SK-N-SH (cell line): Measurements from ENCODE around the gene ZEB2. TPM values are rescaled to one million over a fixed set of nuclear protein-coding genes. Genes with fewer than 3 reads are reported as not detected.

Source experiments
- CTCF ChIA-PET: fragments of 300-600, 350-600 bp; formaldehyde crosslinking; extraction: SDS; loops from one replicate; lab custom pipeline; 2021; lab: Yijun Ruan, JAX
- POLR2A ChIA-PET: fragments of 350-600 bp; sonication (Branson Sonifier 250); formaldehyde crosslinking; extraction: SDS; loops from one replicate; lab custom pipeline; 2020; ENCODE audit warnings: antibody characterized with exemption, inconsistent platforms; lab: Yijun Ruan, JAX
- DNase-seq: peaks from one replicate; pipeline ENCODE4 v3.0.0; 2012
- H2AFZ ChIP-seq: fragments of 200-600 bp; sonication (generic); 2 replicates; pipeline ENCODE4 v1.8.1; 2016; ENCODE audit warnings: antibody characterized with exemption, mild to moderate bottlenecking, low read depth
- H3F3A ChIP-seq: fragments of 200-600 bp; sonication (generic); replicated peaks from 2 replicates; pipeline ENCODE3; 2016; ENCODE audit warnings: antibody characterized with exemption, mild to moderate bottlenecking; ENCODE audit not compliant: insufficient read depth
- H3K27ac ChIP-seq, 2 experiments: fragments of 200-500 bp in 1 of 2; fragments of 200-600 bp in 1 of 2; sonication (Bioruptor generic) in 1 of 2; sonication (generic), shearing (Covaris generic) in 1 of 2; 2 replicates each; pipeline versions ENCODE4 v1.5.1 to v1.6.1; 2014 to 2016; ENCODE audit warnings: low read depth in 2 of 2, inconsistent platforms in 1 of 2, low read length in 1 of 2, mild to moderate bottlenecking in 1 of 2, mixed read lengths in 1 of 2
- H3K27me3 ChIP-seq: fragments of 200-600 bp; sonication (generic), shearing (Covaris generic); 2 replicates; pipeline ENCODE4 v1.6.1; 2016; ENCODE audit warnings: mixed run types; ENCODE audit not compliant: insufficient read depth
- H3K36me3 ChIP-seq, 2 experiments: fragments of 200-500 bp in 1 of 2; fragments of 200-600 bp in 1 of 2; sonication (Bioruptor generic) in 1 of 2; sonication (generic) in 1 of 2; replicated peaks in 1 of 2; 2 replicates each; pipeline versions ENCODE3 to v1.5.1; 2014 to 2016; ENCODE audit warnings: low read length in 1 of 2, mild to moderate bottlenecking in 1 of 2; ENCODE audit not compliant: insufficient read depth in 2 of 2, control insufficient read depth in 1 of 2
- H3K4me1 ChIP-seq, 2 experiments: fragments of 200-500 bp in 1 of 2; fragments of 200-600 bp in 1 of 2; sonication (Bioruptor generic) in 1 of 2; sonication (generic), shearing (Covaris generic) in 1 of 2; 2 replicates each; pipeline versions ENCODE4 v1.5.1 to v1.6.1; 2014 to 2016; ENCODE audit warnings: low read depth in 1 of 2, low read length in 1 of 2, mixed run types in 1 of 2; ENCODE audit not compliant: insufficient read depth in 2 of 2, control insufficient read depth in 1 of 2
- H3K4me2 ChIP-seq: fragments of 200-600 bp; sonication (generic), shearing (Covaris generic); 2 replicates; pipeline ENCODE4 v1.6.1; 2017; ENCODE audit warnings: mixed run types
- H3K4me3 ChIP-seq, 2 experiments: fragments of 200-500 bp in 1 of 2; fragments of 200-600 bp in 1 of 2; sonication (Bioruptor generic) in 1 of 2; sonication (generic), shearing (Covaris generic) in 1 of 2; 2 replicates each; pipeline versions ENCODE4 v1.5.1 to v1.8.1; 2014 to 2016; ENCODE audit warnings: low read depth in 2 of 2, inconsistent platforms in 1 of 2, low read length in 1 of 2, mild to moderate bottlenecking in 1 of 2, mixed read lengths in 1 of 2, moderate library complexity in 1 of 2
- H3K79me2 ChIP-seq: fragments of 200-600 bp; sonication (generic); 2 replicates; pipeline ENCODE4 v1.8.1; 2017; ENCODE audit warnings: mild to moderate bottlenecking; ENCODE audit not compliant: insufficient read depth
- H3K9ac ChIP-seq: fragments of 200-600 bp; sonication (generic); 2 replicates; pipeline ENCODE4 v1.6.1; 2017; ENCODE audit warnings: mixed run types
- H3K9me2 ChIP-seq: fragments of 200-600 bp; sonication (generic); 2 replicates; pipeline ENCODE4 v1.6.1; 2017; ENCODE audit warnings: mixed run types
- H3K9me3 ChIP-seq: fragments of 200-600 bp; sonication (generic); 2 replicates; pipeline ENCODE4 v1.6.1; 2017; ENCODE audit warnings: mixed run types, mild to moderate bottlenecking, moderate library complexity
- H4K20me1 ChIP-seq: fragments of 200-600 bp; sonication (generic); 2 replicates; pipeline ENCODE4 v1.6.1; 2017; ENCODE audit warnings: mild to moderate bottlenecking, mixed run types; ENCODE audit not compliant: insufficient read depth
- FOXJ3 ChIP-seq: sonication (generic); formaldehyde crosslinking; IDR thresholded peaks from 2 replicates; pipeline ENCODE4 v1.5.1; 2020; ENCODE audit warnings: mild to moderate bottlenecking, missing genetic modification reagents
- FOXM1 ChIP-seq: IDR thresholded peaks from 2 replicates; pipeline ENCODE4 v1.4.0; 2012; ENCODE audit warnings: low read depth, mild to moderate bottlenecking
- GABPA ChIP-seq: IDR thresholded peaks from 2 replicates; pipeline ENCODE4 v1.4.0; 2012; ENCODE audit warnings: low read depth, mild to moderate bottlenecking
- MAX ChIP-seq: IDR thresholded peaks from 2 replicates; pipeline ENCODE4 v1.4.0; 2012; ENCODE audit warnings: low read depth
- MEF2A ChIP-seq: IDR thresholded peaks from 2 replicates; pipeline ENCODE4 v1.4.0; 2012; ENCODE audit warnings: low read depth, borderline replicate concordance
- MXI1 ChIP-seq: IDR thresholded peaks from 2 replicates; pipeline ENCODE4 v1.6.1; 2012; ENCODE audit warnings: mild to moderate bottlenecking, low read depth, low read length, improper control_type of control experiment
- POLR2AphosphoS5 ChIP-seq: IDR thresholded peaks from 2 replicates; pipeline ENCODE4 v1.6.1; 2012; ENCODE audit warnings: low read depth, low read length
- RCOR1 ChIP-seq: fragments of 150-350 bp; IDR thresholded peaks from 2 replicates; pipeline ENCODE4 v1.6.1; 2017; ENCODE audit warnings: antibody characterized with exemption, low read length
- RFX5 ChIP-seq: IDR thresholded peaks from 2 replicates; pipeline ENCODE4 v1.6.1; 2012; ENCODE audit warnings: mild to moderate bottlenecking, improper control_type of control experiment, low read length
- SIN3A ChIP-seq: IDR thresholded peaks from 2 replicates; pipeline ENCODE4 v1.6.1; 2012; ENCODE audit warnings: low read depth, mild to moderate bottlenecking, low read length, moderate library complexity, borderline replicate concordance
- TCF12 ChIP-seq: IDR thresholded peaks from 2 replicates; pipeline ENCODE4 v1.4.0; 2012
- TEAD4 ChIP-seq: IDR thresholded peaks from 2 replicates; pipeline ENCODE4 v1.4.0; 2012; ENCODE audit warnings: mild to moderate bottlenecking, borderline replicate concordance; ENCODE audit not compliant: insufficient read depth
- YY1 ChIP-seq: IDR thresholded peaks from 2 replicates; pipeline ENCODE4 v1.4.0; 2012; ENCODE audit warnings: low read depth, mild to moderate bottlenecking
- ZBTB33 ChIP-seq: IDR thresholded peaks from 2 replicates; pipeline ENCODE4 v1.4.0; 2012; ENCODE audit warnings: low read depth, borderline replicate concordance
- WGBS: methylation state at CpG from one replicate; pipeline ENCODE4 v1.1.6; 2017; ENCODE audit warnings: low lambda C conversion rate; 5-methylcytosine and 5-hydroxymethylcytosine counted together
- polyA plus RNA-seq, 3 experiments: library from polyadenylated mRNA; depleted of rRNA; stranded (reverse); fragments of >200 nt; gene quantifications; 2 replicates each; pipeline ENCODE4 v1.2.3, GENCODE V29; 2012
- TF ChIP-seq, protein P1 (sequence below): fragments of 200-600 bp; sonication (generic); IDR thresholded peaks from 2 replicates; pipeline ENCODE4 v1.6.1; 2017; ENCODE audit warnings: antibody characterized with exemption, mild to moderate bottlenecking, moderate library complexity

ZEB2 gene
- polyA plus RNA-seq, 1 of the 3 experiments (the other 2 are of a cell fraction): 16.3 TPM

- Histone ChIP-seq H3K9ac (no peak overlapping the region), H3K9me3 (no peaks in the 10 kb centered on the region), H3F3A (no peaks in the 10 kb centered on the region), H2AFZ (no peak overlapping the region), H3K79me2 (peaks cover 93% of the 10 kb centered on the region), H3K4me2 (no peak overlapping the region), H4K20me1 (peaks cover 58% of the 10 kb centered on the region), H3K27me3 (no peaks in the 10 kb centered on the region), H3K4me1 (peaks cover 25% of the 10 kb centered on the region in 2 experiments; a peak in 3 of 4 replicates), H3K27ac (no peak overlapping the region), H3K4me3 (no peak overlapping the region), H3K36me3 (peaks cover 4 to 18% of the 10 kb centered on the region in 2 experiments), H3K9me2 (no peaks in the 10 kb centered on the region)
- CTCF ChIA-PET: interaction anchor here (1.2 to 1.6 kb wide), 3 partner anchors 9 to 36 kb away, joined by 3 to 4 read pairs (median 3); no protein-coding TSS in a partner anchor
- no peak for TF ChIP-seq RCOR1
- no peak for TF ChIP-seq MXI1
- TF ChIP-seq FOXM1: no peak
- TF ChIP-seq RFX5: no peak
- TF ChIP-seq, protein P1, sequence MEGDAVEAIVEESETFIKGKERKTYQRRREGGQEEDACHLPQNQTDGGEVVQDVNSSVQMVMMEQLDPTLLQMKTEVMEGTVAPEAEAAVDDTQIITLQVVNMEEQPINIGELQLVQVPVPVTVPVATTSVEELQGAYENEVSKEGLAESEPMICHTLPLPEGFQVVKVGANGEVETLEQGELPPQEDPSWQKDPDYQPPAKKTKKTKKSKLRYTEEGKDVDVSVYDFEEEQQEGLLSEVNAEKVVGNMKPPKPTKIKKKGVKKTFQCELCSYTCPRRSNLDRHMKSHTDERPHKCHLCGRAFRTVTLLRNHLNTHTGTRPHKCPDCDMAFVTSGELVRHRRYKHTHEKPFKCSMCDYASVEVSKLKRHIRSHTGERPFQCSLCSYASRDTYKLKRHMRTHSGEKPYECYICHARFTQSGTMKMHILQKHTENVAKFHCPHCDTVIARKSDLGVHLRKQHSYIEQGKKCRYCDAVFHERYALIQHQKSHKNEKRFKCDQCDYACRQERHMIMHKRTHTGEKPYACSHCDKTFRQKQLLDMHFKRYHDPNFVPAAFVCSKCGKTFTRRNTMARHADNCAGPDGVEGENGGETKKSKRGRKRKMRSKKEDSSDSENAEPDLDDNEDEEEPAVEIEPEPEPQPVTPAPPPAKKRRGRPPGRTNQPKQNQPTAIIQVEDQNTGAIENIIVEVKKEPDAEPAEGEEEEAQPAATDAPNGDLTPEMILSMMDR: no peak
- no peak for TF ChIP-seq MAX
- no peak for TF ChIP-seq ZBTB33
- TF ChIP-seq POLR2AphosphoS5: no peak
- TF ChIP-seq MEF2A: no peak
- TF ChIP-seq FOXJ3 (CRISPR knock-in tag): no peak
- TF ChIP-seq SIN3A: no peak
- TF ChIP-seq GABPA: no peak
- no peak for TF ChIP-seq TEAD4
- no peak for TF ChIP-seq TCF12
- TF ChIP-seq YY1: no peak
- 91% methylated on average over 2 of the region's 2 CpGs for WGBS
- POLR2A ChIA-PET: no interaction called here
- DNase-seq: no peak
Measured at GRCh38 chr2:144469798-144470197, 50.1 kb downstream of the ZEB2 start.
